H9 (cell line): ENCODE data around the gene PARD6G. TPM values are rescaled to one million over a fixed set of nuclear protein-coding genes. Genes with fewer than 3 reads are reported as not detected.

ENCODE experiments used
- DNase-seq: peaks from one replicate; pipeline ENCODE4 v3.0.0-alpha.2; 2017
- H2AFZ ChIP-seq: one replicate; pipeline ENCODE4 v1.6.1; 2013; ENCODE audit warnings: mild to moderate bottlenecking, low read length, control low read depth, moderate library complexity
- H2AK5ac ChIP-seq: 2 replicates; pipeline ENCODE4 v1.6.1; 2013; ENCODE audit warnings: low read length, control low read depth, mixed read lengths; ENCODE audit not compliant: insufficient read length
- H2BK120ac ChIP-seq: one replicate; pipeline ENCODE4 v1.6.1; 2013; ENCODE audit warnings: low read depth, mild to moderate bottlenecking, low read length, control low read depth, inconsistent platforms; ENCODE audit not compliant: poor library complexity, severe bottlenecking
- H2BK12ac ChIP-seq: 2 replicates; pipeline ENCODE4 v1.6.1; 2013; ENCODE audit warnings: low read length, control low read depth, mixed read lengths, low read depth; ENCODE audit not compliant: insufficient read length
- H2BK15ac ChIP-seq: 2 replicates; pipeline ENCODE4 v1.6.1; 2013; ENCODE audit warnings: low read depth, low read length, control low read depth
- H2BK20ac ChIP-seq: one replicate; pipeline ENCODE4 v1.6.1; 2013; ENCODE audit warnings: low read depth, mild to moderate bottlenecking, low read length, control low read depth, inconsistent platforms; ENCODE audit not compliant: poor library complexity, severe bottlenecking
- H2BK5ac ChIP-seq: 2 replicates; pipeline ENCODE4 v1.6.1; 2013; ENCODE audit warnings: low read length, control low read depth, mixed read lengths; ENCODE audit not compliant: insufficient read length
- H3K14ac ChIP-seq: 2 replicates; pipeline ENCODE4 v1.6.1; 2013; ENCODE audit warnings: low read length, control low read depth; ENCODE audit not compliant: insufficient read depth
- H3K18ac ChIP-seq: 2 replicates; pipeline ENCODE4 v1.6.1; 2013; ENCODE audit warnings: low read depth, mild to moderate bottlenecking, mixed read lengths, low read length, control low read depth; ENCODE audit not compliant: insufficient read length
- H3K23ac ChIP-seq: 2 replicates; pipeline ENCODE4 v1.6.1; 2013; ENCODE audit warnings: low read length, control low read depth, mixed read lengths, low read depth; ENCODE audit not compliant: insufficient read length
- H3K23me2 ChIP-seq: 2 replicates; pipeline ENCODE4 v1.6.1; 2013; ENCODE audit warnings: low read depth, mild to moderate bottlenecking, mixed read lengths, low read length, control low read depth; ENCODE audit not compliant: insufficient read length, poor library complexity, severe bottlenecking
- H3K27ac ChIP-seq: 2 replicates; pipeline ENCODE4 v1.5.1; 2013; ENCODE audit warnings: low read length, control low read depth, mixed read lengths, low read depth; ENCODE audit not compliant: insufficient read length
- H3K27me3 ChIP-seq: 2 replicates; pipeline ENCODE4 v1.6.1; 2013; ENCODE audit warnings: low read length, control low read depth, inconsistent platforms; ENCODE audit not compliant: insufficient read depth
- H3K4ac ChIP-seq: 2 replicates; pipeline ENCODE4 v1.6.1; 2013; ENCODE audit warnings: low read depth, mild to moderate bottlenecking, control low read depth, inconsistent platforms, low read length, moderate library complexity
- H3K4me1 ChIP-seq: 2 replicates; pipeline ENCODE4 v1.6.1; 2013; ENCODE audit warnings: low read length, control low read depth, inconsistent platforms; ENCODE audit not compliant: insufficient read depth
- H3K4me2 ChIP-seq: 2 replicates; pipeline ENCODE4 v1.6.1; 2013; ENCODE audit warnings: low read length, control low read depth, mixed read lengths; ENCODE audit not compliant: insufficient read length, insufficient read depth
- H3K56ac ChIP-seq: 2 replicates; pipeline ENCODE4 v1.6.1; 2013; ENCODE audit warnings: low read depth, mild to moderate bottlenecking, mixed read lengths, low read length, control low read depth; ENCODE audit not compliant: insufficient read length
- H3K79me1 ChIP-seq: 2 replicates; pipeline ENCODE4 v1.6.1; 2013; ENCODE audit warnings: low read depth, mild to moderate bottlenecking, moderate library complexity, low read length, control low read depth, inconsistent platforms; ENCODE audit not compliant: insufficient read depth, poor library complexity, severe bottlenecking
- H3K79me2 ChIP-seq: 2 replicates; pipeline ENCODE4 v1.6.1; 2013; ENCODE audit warnings: low read length, control low read depth, inconsistent platforms; ENCODE audit not compliant: insufficient read depth
- H3K9ac ChIP-seq: 2 replicates; pipeline ENCODE4 v1.6.1; 2013; ENCODE audit warnings: low read length, control low read depth, mixed read lengths; ENCODE audit not compliant: insufficient read length; ENCODE audit errors: extremely low read depth
- H3K9me3 ChIP-seq: one replicate; pipeline ENCODE4 v1.6.1; 2013; ENCODE audit warnings: low read depth, low read length, inconsistent platforms; ENCODE audit not compliant: control insufficient read depth
- H3T11ph ChIP-seq: one replicate; pipeline ENCODE4 v1.6.1; 2013; ENCODE audit warnings: mild to moderate bottlenecking, low read length, control low read depth, inconsistent platforms
- H4K20me1 ChIP-seq: one replicate; pipeline ENCODE4 v1.6.1; 2013; ENCODE audit not compliant: control insufficient read depth, insufficient read length, insufficient read depth
- H4K5ac ChIP-seq: 2 replicates; pipeline ENCODE4 v1.6.1; 2013; ENCODE audit warnings: low read depth, mild to moderate bottlenecking, mixed read lengths, low read length, control low read depth; ENCODE audit not compliant: insufficient read length
- H4K8ac ChIP-seq: replicated peaks from 2 replicates; pipeline ENCODE4 v1.6.1; 2013; ENCODE audit warnings: low read length, control low read depth, mixed read lengths, low read depth; ENCODE audit not compliant: insufficient read length
- H4K91ac ChIP-seq: 2 replicates; pipeline ENCODE4 v1.6.1; 2013; ENCODE audit warnings: low read depth, mild to moderate bottlenecking, moderate library complexity, mixed read lengths, low read length, control low read depth; ENCODE audit not compliant: insufficient read length
- H3K27ac Mint-ChIP-seq, 3 experiments: 2 replicates in 2 of 3; 3 replicates in 1 of 3; pipeline ENCODE4 v1.8.0; 2020 to 2021; ENCODE audit warnings: mixed read lengths in 3 of 3, mild to moderate bottlenecking in 1 of 3, moderate library complexity in 1 of 3
- H3K27me3 Mint-ChIP-seq: 2 replicates; pipeline ENCODE4 v1.8.0; 2021; ENCODE audit warnings: low read depth, mild to moderate bottlenecking, moderate library complexity, mixed read lengths
- H3K36me3 Mint-ChIP-seq, 3 experiments: 2 replicates in 2 of 3; 3 replicates in 1 of 3; pipeline ENCODE4 v1.8.0; 2020 to 2021; ENCODE audit warnings: low read depth in 3 of 3, mixed read lengths in 3 of 3; ENCODE audit not compliant: insufficient read depth in 1 of 3
- H3K4me1 Mint-ChIP-seq, 2 experiments: 2 replicates each; pipeline ENCODE4 v1.8.0; 2020; ENCODE audit warnings: mixed read lengths in 2 of 2
- H3K4me3 Mint-ChIP-seq, 2 experiments: 2 replicates in 1 of 2; 3 replicates in 1 of 2; pipeline ENCODE4 v1.8.0; 2020 to 2021; ENCODE audit warnings: mild to moderate bottlenecking in 2 of 2, mixed read lengths in 2 of 2, moderate library complexity in 1 of 2
- H3K9me3 Mint-ChIP-seq, 2 experiments: 2 replicates in 1 of 2; 3 replicates in 1 of 2; pipeline ENCODE4 v1.8.0; 2020; ENCODE audit warnings: mild to moderate bottlenecking in 2 of 2, mixed read lengths in 2 of 2, moderate library complexity in 1 of 2
- WGBS: extraction: QIAGEN DNeasy Blood & Tissue Kit; methylation state at CpG from one replicate; pipeline ENCODE4 v1.1.7; 2013; ENCODE audit warnings: missing lambda C conversion rate, low lambda C conversion rate, mixed read lengths; ENCODE audit not compliant: insufficient read length; ENCODE audit errors: extremely low coverage; 5-methylcytosine and 5-hydroxymethylcytosine counted together
- total RNA-seq: library from RNA; stranded (reverse); gene quantifications from 2 replicates; pipeline ENCODE4 v1.2.1, GENCODE V29; 2021
- TF ChIP-seq, protein P1 (sequence below): fragments of 200-600 bp; sonication (generic); conservative IDR thresholded peaks from 3 replicates; pipeline ENCODE4 v1.8.0; 2021; ENCODE audit warnings: antibody characterized with exemption, mild to moderate bottlenecking

Gene PARD6G
- total RNA-seq, 1 experiment from 2014 or later = 11.2 TPM

- Histone ChIP-seq H3K4me2 (no peak overlapping the region), H4K5ac (no peak overlapping the region), H3K4me1 (peaks cover 5% of the 10 kb centered on the region; the same call in 1 of the 2 replicates), H4K8ac (no peak overlapping the region), H3K9ac (no peak overlapping the region), H2AK5ac (no peak overlapping the region), H4K20me1 (no peaks in the 10 kb centered on the region), H4K91ac (no peak overlapping the region), H3K23me2 (no peaks in the 10 kb centered on the region), H2BK12ac (no peak overlapping the region), H2BK20ac (no peak overlapping the region), H2BK5ac (no peak overlapping the region), H3K23ac (no peak overlapping the region), H3K56ac (no peak overlapping the region), H3K27me3 (no peaks in the 10 kb centered on the region), H3K79me2 (peaks cover 31% of the 10 kb centered on the region; the same call in 1 of the 2 replicates), H3T11ph (no peak overlapping the region), H3K18ac (no peak overlapping the region), H2BK15ac (no peak overlapping the region), H2BK120ac (no peak overlapping the region), H3K14ac (no peak overlapping the region), H3K27ac (no peak overlapping the region), H3K79me1 (peaks cover 17% of the 10 kb centered on the region), H2AFZ (no peak overlapping the region), H3K4ac (no peak overlapping the region), H3K9me3 (no peaks in the 10 kb centered on the region)
- Mint-ChIP-seq H3K27ac (peak overlapping the region in 2 of 3 experiments; percentile 0 to 71; a peak in 3 of 7 replicates), H3K4me3 (no peak overlapping the region), H3K9me3 (no peaks in the 10 kb centered on the region; a peak in 1 of 5 replicates), H3K36me3 (peaks cover 28 to 48% (median 47%) of the 10 kb centered on the region in 3 experiments), H3K27me3 (no peaks in the 10 kb centered on the region), H3K4me1 (peaks cover 46 to 48% of the 10 kb centered on the region in 2 experiments)
- no peak for DNase-seq
- WGBS = no CpG with 5 or more reads among the region's 1 CpG
- TF ChIP-seq, protein P1, sequence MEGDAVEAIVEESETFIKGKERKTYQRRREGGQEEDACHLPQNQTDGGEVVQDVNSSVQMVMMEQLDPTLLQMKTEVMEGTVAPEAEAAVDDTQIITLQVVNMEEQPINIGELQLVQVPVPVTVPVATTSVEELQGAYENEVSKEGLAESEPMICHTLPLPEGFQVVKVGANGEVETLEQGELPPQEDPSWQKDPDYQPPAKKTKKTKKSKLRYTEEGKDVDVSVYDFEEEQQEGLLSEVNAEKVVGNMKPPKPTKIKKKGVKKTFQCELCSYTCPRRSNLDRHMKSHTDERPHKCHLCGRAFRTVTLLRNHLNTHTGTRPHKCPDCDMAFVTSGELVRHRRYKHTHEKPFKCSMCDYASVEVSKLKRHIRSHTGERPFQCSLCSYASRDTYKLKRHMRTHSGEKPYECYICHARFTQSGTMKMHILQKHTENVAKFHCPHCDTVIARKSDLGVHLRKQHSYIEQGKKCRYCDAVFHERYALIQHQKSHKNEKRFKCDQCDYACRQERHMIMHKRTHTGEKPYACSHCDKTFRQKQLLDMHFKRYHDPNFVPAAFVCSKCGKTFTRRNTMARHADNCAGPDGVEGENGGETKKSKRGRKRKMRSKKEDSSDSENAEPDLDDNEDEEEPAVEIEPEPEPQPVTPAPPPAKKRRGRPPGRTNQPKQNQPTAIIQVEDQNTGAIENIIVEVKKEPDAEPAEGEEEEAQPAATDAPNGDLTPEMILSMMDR = no peak
Observed at GRCh38 chr18:80127635-80128034, 119.7 kb downstream of the PARD6G start.
